ENCODE results near the gene LHFPL3.

DNA sequence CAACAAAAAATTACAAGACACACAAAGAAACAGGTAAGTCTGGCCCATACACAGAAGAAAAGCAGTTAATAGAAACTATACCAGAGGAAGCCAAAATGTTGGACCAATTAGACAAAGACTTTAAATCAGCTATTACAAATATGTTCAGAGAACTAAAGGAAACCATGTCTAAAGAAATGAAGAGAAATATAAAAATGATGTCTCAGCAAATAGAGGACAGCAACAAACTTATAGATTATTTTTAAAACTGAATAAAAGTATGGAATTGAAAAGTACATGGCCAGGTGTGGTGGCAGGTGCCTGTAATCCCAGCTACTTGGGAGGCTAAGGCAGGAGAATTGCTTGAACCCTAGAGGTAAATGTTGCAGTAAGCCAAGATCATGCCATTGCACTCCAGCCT is 58.5 kb downstream of the LHFPL3 start:
- TF ChIP-seq, protein P1, sequence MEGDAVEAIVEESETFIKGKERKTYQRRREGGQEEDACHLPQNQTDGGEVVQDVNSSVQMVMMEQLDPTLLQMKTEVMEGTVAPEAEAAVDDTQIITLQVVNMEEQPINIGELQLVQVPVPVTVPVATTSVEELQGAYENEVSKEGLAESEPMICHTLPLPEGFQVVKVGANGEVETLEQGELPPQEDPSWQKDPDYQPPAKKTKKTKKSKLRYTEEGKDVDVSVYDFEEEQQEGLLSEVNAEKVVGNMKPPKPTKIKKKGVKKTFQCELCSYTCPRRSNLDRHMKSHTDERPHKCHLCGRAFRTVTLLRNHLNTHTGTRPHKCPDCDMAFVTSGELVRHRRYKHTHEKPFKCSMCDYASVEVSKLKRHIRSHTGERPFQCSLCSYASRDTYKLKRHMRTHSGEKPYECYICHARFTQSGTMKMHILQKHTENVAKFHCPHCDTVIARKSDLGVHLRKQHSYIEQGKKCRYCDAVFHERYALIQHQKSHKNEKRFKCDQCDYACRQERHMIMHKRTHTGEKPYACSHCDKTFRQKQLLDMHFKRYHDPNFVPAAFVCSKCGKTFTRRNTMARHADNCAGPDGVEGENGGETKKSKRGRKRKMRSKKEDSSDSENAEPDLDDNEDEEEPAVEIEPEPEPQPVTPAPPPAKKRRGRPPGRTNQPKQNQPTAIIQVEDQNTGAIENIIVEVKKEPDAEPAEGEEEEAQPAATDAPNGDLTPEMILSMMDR (IDR thresholded peaks at IDR 0.05) = no peak
- TF ChIP-seq POLR2A (IDR thresholded peaks at IDR 0.05) = no peak

Data from esophagus squamous epithelium (tissue), 4 donors.